DND-41 (cell line): ENCODE results near the gene SFMBT2.

Source experiments
- ATAC-seq: fragments of 200-7000 bp; cut with Tn5 transposase; 3 replicates; pipeline ENCODE4 v1.9.1; 2021; ENCODE audit warnings: low read depth; ENCODE audit not compliant: insufficient read depth
- DNase-seq: peaks from one replicate; pipeline ENCODE4 v3.0.0-alpha.2; 2020
- H2AFZ ChIP-seq: 2 replicates; pipeline ENCODE4 v1.6.0; 2012; ENCODE audit warnings: low read depth, low read length
- H3K27ac ChIP-seq: 2 replicates; pipeline ENCODE4 v1.5.1; 2012; ENCODE audit warnings: low read length, inconsistent platforms
- H3K27me3 ChIP-seq: fragments of 200-600 bp; sonication (generic); 2 replicates; pipeline ENCODE4 v1.6.0; 2012; ENCODE audit warnings: low read length, mild to moderate bottlenecking, inconsistent platforms; ENCODE audit not compliant: insufficient read depth, poor library complexity
- H3K36me3 ChIP-seq: 2 replicates; pipeline ENCODE4 v1.5.1; 2012; ENCODE audit warnings: low read length, inconsistent platforms; ENCODE audit not compliant: insufficient read depth
- H3K4me1 ChIP-seq: 2 replicates; pipeline ENCODE4 v1.5.1; 2012; ENCODE audit warnings: mild to moderate bottlenecking, low read length; ENCODE audit not compliant: insufficient read depth
- H3K4me2 ChIP-seq: 2 replicates; pipeline ENCODE4 v1.6.0; 2012; ENCODE audit warnings: mild to moderate bottlenecking, moderate library complexity, low read length, inconsistent platforms; ENCODE audit not compliant: insufficient read depth
- H3K4me3 ChIP-seq, 2 experiments: fragments of 200-600 bp in 1 of 2; shearing (Covaris generic) in 1 of 2; 2 replicates each; pipeline ENCODE4 v1.5.1; 2012 to 2016; ENCODE audit warnings: inconsistent platforms in 2 of 2, low read length in 2 of 2, mild to moderate bottlenecking in 2 of 2, low read depth in 1 of 2, moderate library complexity in 1 of 2
- H3K79me2 ChIP-seq: 2 replicates; pipeline ENCODE4 v1.6.0; 2012; ENCODE audit warnings: low read length, inconsistent platforms; ENCODE audit not compliant: insufficient read depth
- H3K9ac ChIP-seq: 2 replicates; pipeline ENCODE4 v1.6.0; 2012; ENCODE audit warnings: low read depth, mild to moderate bottlenecking, inconsistent platforms, low read length, moderate library complexity
- H3K9me3 ChIP-seq: 2 replicates; pipeline ENCODE4 v1.5.1; 2012; ENCODE audit warnings: low read length, moderate library complexity, mild to moderate bottlenecking, inconsistent platforms; ENCODE audit not compliant: insufficient read depth, severe bottlenecking
- H4K20me1 ChIP-seq: 2 replicates; pipeline ENCODE4 v1.6.0; 2012; ENCODE audit warnings: low read length; ENCODE audit not compliant: insufficient read depth
- CTCF ChIP-seq: IDR thresholded peaks from 2 replicates; pipeline ENCODE4 v1.5.1; 2012; ENCODE audit warnings: borderline replicate concordance, low read length, moderate library complexity, mild to moderate bottlenecking; ENCODE audit not compliant: poor library complexity, severe bottlenecking; ENCODE audit errors: extremely low read depth
- EZH2 ChIP-seq: IDR thresholded peaks from 3 replicates; pipeline ENCODE4 v1.6.1; 2012; ENCODE audit warnings: borderline replicate concordance, low read depth, mild to moderate bottlenecking, moderate library complexity, low read length, inconsistent platforms; ENCODE audit not compliant: severe bottlenecking

SFMBT2 gene

GRCh38 chr10:7248148-7248547 lies 162.7 kb downstream of the SFMBT2 start:
- Histone ChIP-seq H3K4me3 (no peak overlapping the region), H3K9ac (no peak overlapping the region), H3K4me2 (no peak overlapping the region), H3K27ac (no peak overlapping the region), H3K27me3 (no peaks in the 10 kb centered on the region), H2AFZ (no peak overlapping the region), H3K79me2 (peaks cover 20% of the 10 kb centered on the region), H3K9me3 (no peaks in the 10 kb centered on the region), H3K4me1 (no peaks in the 10 kb centered on the region), H4K20me1 (peaks cover 20% of the 10 kb centered on the region), H3K36me3 (peaks cover 86% of the 10 kb centered on the region)
- no peak for DNase-seq
- no peak for TF ChIP-seq CTCF
- TF ChIP-seq EZH2, result no peak
- no peak for ATAC-seq

GRCh38 chr10:7245505-7245904 lies 165.3 kb downstream of the SFMBT2 start:
- H3K9ac ChIP-seq, result no peak overlapping the region
- no peak overlapping the region for H2AFZ ChIP-seq
- H3K79me2 ChIP-seq, result peaks cover 9% of the 10 kb centered on the region
- H3K27ac ChIP-seq, result no peak overlapping the region
- no peak for DNase-seq
- TF ChIP-seq EZH2, result no peak
- TF ChIP-seq CTCF, result no peak
- H3K36me3 ChIP-seq, result peaks cover 90% of the 10 kb centered on the region
- H3K9me3 ChIP-seq, result no peaks in the 10 kb centered on the region
- peaks cover 1% of the 10 kb centered on the region; the same call in 1 of the 2 replicates for H3K4me1 ChIP-seq
- H3K27me3 ChIP-seq, result no peaks in the 10 kb centered on the region
- no peak for ATAC-seq
- H3K4me3 ChIP-seq, result no peak overlapping the region
- H4K20me1 ChIP-seq, result peaks cover 9% of the 10 kb centered on the region; the same call in 1 of the 2 replicates
- no peak overlapping the region for H3K4me2 ChIP-seq

- H3K9me3 ChIP-seq, result no peaks in the 10 kb centered on the region
- no peak overlapping the region for H3K4me3 ChIP-seq
- H3K27me3 ChIP-seq, result no peaks in the 10 kb centered on the region
- no peak for TF ChIP-seq CTCF
- TF ChIP-seq EZH2, result no peak
- H3K36me3 ChIP-seq, result peaks cover 90% of the 10 kb centered on the region
- peak; percentile 66 for ATAC-seq
- H3K79me2 ChIP-seq, result peaks cover 12% of the 10 kb centered on the region; the same call in 1 of the 2 replicates
- H3K27ac ChIP-seq, result 0 out of 2 replicates have a peak overlapping the region, but pooled peaks have one; percentile 2
- H3K9ac ChIP-seq, result no peak overlapping the region
- H4K20me1 ChIP-seq, result peaks cover 4% of the 10 kb centered on the region; the same call in 1 of the 2 replicates
- H3K4me2 ChIP-seq, result no peak overlapping the region
- no peak for DNase-seq
- H3K4me1 ChIP-seq, result peaks cover 16% of the 10 kb centered on the region
- no peak overlapping the region for H2AFZ ChIP-seq
Observed at GRCh38 chr10:7243873-7244272, 167.0 kb downstream of the SFMBT2 start.

GRCh38 chr10:7243139-7243538 lies 167.7 kb downstream of the SFMBT2 start:
- no peak overlapping the region for H3K4me2 ChIP-seq
- H3K36me3 ChIP-seq, result peaks cover 90% of the 10 kb centered on the region
- no peak for DNase-seq
- H3K27ac ChIP-seq, result no peak overlapping the region
- ATAC-seq, result no peak
- H3K79me2 ChIP-seq, result peaks cover 14% of the 10 kb centered on the region; the same call in 1 of the 2 replicates
- H3K27me3 ChIP-seq, result no peaks in the 10 kb centered on the region
- no peak overlapping the region for H3K4me3 ChIP-seq
- H4K20me1 ChIP-seq, result peaks cover 4% of the 10 kb centered on the region; the same call in 1 of the 2 replicates
- H3K9me3 ChIP-seq, result no peaks in the 10 kb centered on the region
- peaks cover 16% of the 10 kb centered on the region for H3K4me1 ChIP-seq
- no peak overlapping the region for H2AFZ ChIP-seq
- no peak for TF ChIP-seq EZH2
- TF ChIP-seq CTCF, result no peak
- H3K9ac ChIP-seq, result no peak overlapping the region
